Activated CD8-positive, alpha-beta T cell treated with anti-CD3 and anti-CD28 coated beads for 36 hours (primary cell): Measurements from ENCODE around the gene PTPN14. TPM values are rescaled to one million over a fixed set of nuclear protein-coding genes. Genes with fewer than 3 reads are reported as not detected.

Experiments
- ATAC-seq: fragments of 200-7000 bp; cut with Tn5 transposase; one replicate; pipeline ENCODE4 v1.10.0; 2021; ENCODE audit warnings: mild to moderate bottlenecking, moderate library complexity
- CTCF ChIA-PET: fragments of 350-600 bp; sonication (Branson Sonifier 250); formaldehyde crosslinking; loops from one replicate; lab custom pipeline; 2021; ENCODE audit warnings: antibody characterized with exemption; lab: Charles Lee
- POLR2A ChIA-PET: fragments of 350-600 bp; sonication (Branson Sonifier 250); formaldehyde crosslinking; loops from one replicate; lab custom pipeline; 2021; ENCODE audit warnings: antibody characterized with exemption; lab: Charles Lee
- DNase-seq: peaks from one replicate; pipeline ENCODE4 v3.0.0-alpha.2; 2020
- H3K27ac Mint-ChIP-seq: one replicate; pipeline ENCODE4 v1.8.0; 2021; ENCODE audit warnings: mild to moderate bottlenecking, mixed read lengths
- H3K27me3 Mint-ChIP-seq: one replicate; pipeline ENCODE4 v1.8.0; 2021; ENCODE audit warnings: mixed read lengths
- H3K36me3 Mint-ChIP-seq: one replicate; pipeline ENCODE4 v1.8.0; 2021; ENCODE audit warnings: low read depth, mixed read lengths
- H3K4me1 Mint-ChIP-seq: one replicate; pipeline ENCODE4 v1.8.0; 2021; ENCODE audit warnings: low read depth, mixed read lengths
- H3K4me3 Mint-ChIP-seq: one replicate; pipeline ENCODE4 v1.8.0; 2021; ENCODE audit warnings: mild to moderate bottlenecking, moderate library complexity, mixed read lengths
- H3K9me3 Mint-ChIP-seq: one replicate; pipeline ENCODE4 v1.8.0; 2021; ENCODE audit warnings: mixed read lengths
- intact Hi-C: fragments of 100-400 bp; cut with micrococcal nuclease; formaldehyde crosslinking; loops from one replicate; pipeline ENCODE4 v1.10.0; 2022
- total RNA-seq, 2 experiments: library from RNA; stranded (reverse); gene quantifications; one replicate each; pipeline ENCODE4 v1.2.3, GENCODE V29; 2021
- TF ChIP-seq, protein P1 (sequence below): fragments of 200-600 bp; IDR thresholded peaks from one replicate; pipeline ENCODE4 v1.8.0; 2022; ENCODE audit warnings: antibody characterized with exemption, mild to moderate bottlenecking

PTPN14 gene
- total RNA-seq, 2 experiments from 2014 or later = 0.27 to 0.34 TPM

DNA sequence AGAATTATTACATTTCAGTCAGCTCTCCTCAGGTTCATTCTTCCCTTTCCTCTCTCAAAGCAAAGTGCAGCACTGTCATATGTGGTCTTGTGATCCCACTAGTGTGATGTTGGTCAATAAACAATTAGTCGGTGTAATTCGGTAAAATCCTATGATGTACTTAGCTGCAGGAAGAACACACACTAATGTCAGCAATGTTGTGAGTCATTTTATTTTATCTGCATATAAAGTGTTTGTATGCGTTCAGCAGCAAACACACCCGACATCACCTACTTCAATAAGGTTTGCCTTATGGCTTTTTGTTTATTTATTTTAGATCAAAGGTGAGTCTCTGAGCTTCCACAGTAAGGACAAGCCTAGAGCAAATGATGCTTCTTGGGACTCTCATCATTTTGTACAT, 47.8 kb downstream of the PTPN14 start:
- CTCF ChIA-PET = interaction anchor here (1.5 kb wide), 1 partner anchor 13 kb away, joined by 4 read pairs; no protein-coding TSS in a partner anchor
- TF ChIP-seq, protein P1, sequence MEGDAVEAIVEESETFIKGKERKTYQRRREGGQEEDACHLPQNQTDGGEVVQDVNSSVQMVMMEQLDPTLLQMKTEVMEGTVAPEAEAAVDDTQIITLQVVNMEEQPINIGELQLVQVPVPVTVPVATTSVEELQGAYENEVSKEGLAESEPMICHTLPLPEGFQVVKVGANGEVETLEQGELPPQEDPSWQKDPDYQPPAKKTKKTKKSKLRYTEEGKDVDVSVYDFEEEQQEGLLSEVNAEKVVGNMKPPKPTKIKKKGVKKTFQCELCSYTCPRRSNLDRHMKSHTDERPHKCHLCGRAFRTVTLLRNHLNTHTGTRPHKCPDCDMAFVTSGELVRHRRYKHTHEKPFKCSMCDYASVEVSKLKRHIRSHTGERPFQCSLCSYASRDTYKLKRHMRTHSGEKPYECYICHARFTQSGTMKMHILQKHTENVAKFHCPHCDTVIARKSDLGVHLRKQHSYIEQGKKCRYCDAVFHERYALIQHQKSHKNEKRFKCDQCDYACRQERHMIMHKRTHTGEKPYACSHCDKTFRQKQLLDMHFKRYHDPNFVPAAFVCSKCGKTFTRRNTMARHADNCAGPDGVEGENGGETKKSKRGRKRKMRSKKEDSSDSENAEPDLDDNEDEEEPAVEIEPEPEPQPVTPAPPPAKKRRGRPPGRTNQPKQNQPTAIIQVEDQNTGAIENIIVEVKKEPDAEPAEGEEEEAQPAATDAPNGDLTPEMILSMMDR = no peak
- H3K9me3 Mint-ChIP-seq = no peaks in the 10 kb centered on the region

DNA sequence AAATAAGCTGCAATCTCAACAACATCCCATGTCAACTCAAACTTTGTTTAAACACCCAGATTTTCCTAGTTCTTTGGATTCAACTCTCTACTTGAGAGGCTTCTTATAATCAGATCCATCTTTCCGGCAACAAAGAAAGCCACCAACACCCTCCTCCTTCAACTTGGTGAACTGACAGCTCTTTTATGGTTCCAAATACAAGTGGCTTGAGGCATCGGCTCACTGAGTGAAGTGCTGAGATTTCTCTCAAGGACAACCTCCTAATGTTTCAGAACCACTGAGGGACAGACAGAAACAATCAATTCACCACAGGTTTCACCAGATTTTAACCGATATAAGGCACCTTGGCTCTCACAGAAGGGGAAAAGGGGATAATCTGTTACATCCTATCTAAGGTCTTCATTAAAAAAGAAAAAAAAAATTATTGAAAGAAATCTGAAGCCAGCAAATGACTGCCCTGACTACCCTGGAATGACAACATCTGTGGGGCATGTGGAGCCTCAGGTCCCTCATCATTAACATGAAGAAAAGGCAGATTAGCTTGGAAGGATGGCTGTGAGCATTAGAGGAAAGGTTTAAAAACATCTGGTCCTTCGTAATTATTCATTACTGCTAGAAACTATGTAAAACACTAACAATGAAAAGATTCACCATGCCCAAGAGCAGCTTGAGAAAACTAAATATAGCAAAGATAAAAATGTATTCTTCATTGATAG, 50.9 kb downstream of the PTPN14 start:
- ChIA-PET CTCF (interaction anchor here (0.6 kb wide), 1 partner anchor 16 kb away, joined by 4 read pairs; no protein-coding TSS in a partner anchor), POLR2A (no interaction called here)
- intact Hi-C loops = no loop called here
- TF ChIP-seq, protein P1 = no peak
- H3K27ac Mint-ChIP-seq = no peak overlapping the region
- H3K27me3 Mint-ChIP-seq = peaks cover 14% of the 10 kb centered on the region
- no peaks in the 10 kb centered on the region for H3K36me3 Mint-ChIP-seq
- no peaks in the 10 kb centered on the region for H3K4me1 Mint-ChIP-seq
- no peak for DNase-seq
- no peak overlapping the region for H3K4me3 Mint-ChIP-seq
- no peaks in the 10 kb centered on the region for H3K9me3 Mint-ChIP-seq
- ATAC-seq = no peak

More for the DNA sequence above, 47.8 kb downstream of the PTPN14 start:
- POLR2A ChIA-PET = no interaction called here
- ATAC-seq (no peak), DNase-seq (no peak)
- peaks cover 11% of the 10 kb centered on the region for H3K27me3 Mint-ChIP-seq
- no peaks in the 10 kb centered on the region for H3K4me1 Mint-ChIP-seq
- no peak overlapping the region for H3K27ac Mint-ChIP-seq
- H3K4me3 Mint-ChIP-seq = no peak overlapping the region
- intact Hi-C loops = no loop called here
- H3K36me3 Mint-ChIP-seq = no peaks in the 10 kb centered on the region

DNA sequence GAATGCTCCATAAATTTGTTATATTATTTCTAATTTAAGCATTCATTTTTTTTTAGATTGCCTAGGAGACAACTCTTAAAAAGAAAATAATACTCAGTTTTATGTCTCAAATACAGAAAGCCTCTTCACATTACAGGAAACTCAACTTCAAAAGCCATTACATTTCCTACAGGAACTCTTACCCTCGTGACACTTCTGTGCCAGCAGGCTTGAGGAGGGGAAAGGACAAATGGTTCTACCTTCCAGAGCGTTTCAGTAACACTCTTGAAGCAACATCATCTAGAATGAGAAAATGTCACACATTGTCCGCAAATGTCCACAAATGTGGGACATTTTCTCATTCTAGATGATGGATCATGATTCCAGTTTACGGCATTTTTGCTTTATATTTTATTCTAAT, 51.7 kb downstream of the PTPN14 start:
- no peaks in the 10 kb centered on the region for H3K9me3 Mint-ChIP-seq
- ATAC-seq (no peak), DNase-seq (no peak)
- ChIA-PET POLR2A (interaction anchor here (0.7 kb wide), 1 partner anchor 56 kb away, joined by 3 read pairs; no protein-coding TSS in a partner anchor), CTCF (no interaction called here)
- no peak overlapping the region for H3K27ac Mint-ChIP-seq
- no peaks in the 10 kb centered on the region for H3K36me3 Mint-ChIP-seq
- intact Hi-C loops = no loop called here
- no peaks in the 10 kb centered on the region for H3K4me1 Mint-ChIP-seq
- TF ChIP-seq, protein P1 = no peak
- peaks cover 13% of the 10 kb centered on the region for H3K27me3 Mint-ChIP-seq
- no peak overlapping the region for H3K4me3 Mint-ChIP-seq

DNA sequence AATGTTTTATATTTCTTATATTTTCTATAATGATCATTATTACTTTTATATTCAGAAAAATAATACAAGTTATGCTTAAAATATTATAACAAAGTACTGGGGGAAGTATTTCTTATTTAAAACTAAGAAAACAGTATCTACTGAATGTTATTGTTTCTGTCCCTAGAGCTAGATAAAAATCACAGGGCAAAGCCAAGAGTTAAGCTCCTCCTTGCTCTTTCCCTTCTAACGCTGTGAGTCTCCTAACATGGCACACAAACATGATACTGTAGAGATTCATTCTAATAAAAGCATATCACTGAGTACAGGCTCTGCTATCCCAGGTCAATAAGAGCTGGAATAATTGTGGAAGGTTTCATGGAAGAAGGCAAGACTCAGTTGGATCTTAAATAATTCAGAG, 53.4 kb downstream of the PTPN14 start:
- ATAC-seq = no peak
- POLR2A ChIA-PET = no interaction called here
- CTCF ChIA-PET = interaction anchor here (1.1 to 1.4 kb wide), 3 partner anchors 67 to 284 kb away, joined by 3 to 4 read pairs (median 3); no protein-coding TSS in a partner anchor
- Mint-ChIP-seq H3K27ac (no peak overlapping the region), H3K4me3 (no peak overlapping the region), H3K36me3 (no peaks in the 10 kb centered on the region), H3K27me3 (peaks cover 13% of the 10 kb centered on the region), H3K9me3 (no peaks in the 10 kb centered on the region), H3K4me1 (no peaks in the 10 kb centered on the region)
- no peak for DNase-seq
- intact Hi-C loops = no loop called here
- TF ChIP-seq, protein P1 = no peak

DNA sequence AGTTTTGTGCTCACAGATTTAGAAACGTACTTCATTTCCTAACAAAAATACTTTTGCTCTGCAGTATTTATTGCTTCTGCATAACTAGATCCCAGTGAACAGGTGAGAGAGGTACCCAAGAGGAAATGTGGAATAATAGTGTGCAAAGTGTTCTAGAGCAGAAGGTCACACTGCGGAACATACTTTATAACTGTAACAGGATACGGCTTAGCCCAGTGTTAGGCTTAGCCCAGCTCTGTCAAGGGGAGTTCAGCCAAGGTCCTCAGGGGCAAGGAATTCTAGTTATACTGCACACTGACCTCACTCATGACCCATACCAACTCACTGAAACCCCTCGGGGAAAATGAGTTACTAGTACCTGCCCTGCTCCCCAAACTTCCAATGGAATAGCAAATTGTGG, 55.3 kb downstream of the PTPN14 start:
- Mint-ChIP-seq H3K27ac (no peak overlapping the region), H3K4me1 (no peaks in the 10 kb centered on the region), H3K9me3 (no peaks in the 10 kb centered on the region), H3K36me3 (no peaks in the 10 kb centered on the region), H3K27me3 (peaks cover 13% of the 10 kb centered on the region), H3K4me3 (no peak overlapping the region)
- CTCF ChIA-PET = no interaction called here
- TF ChIP-seq, protein P1 = no peak
- intact Hi-C loops = no loop called here
- DNase-seq (no peak), ATAC-seq (no peak)
- POLR2A ChIA-PET = no interaction called here
